ENCODE results near the gene DPRX.

DPRX gene, protein sequence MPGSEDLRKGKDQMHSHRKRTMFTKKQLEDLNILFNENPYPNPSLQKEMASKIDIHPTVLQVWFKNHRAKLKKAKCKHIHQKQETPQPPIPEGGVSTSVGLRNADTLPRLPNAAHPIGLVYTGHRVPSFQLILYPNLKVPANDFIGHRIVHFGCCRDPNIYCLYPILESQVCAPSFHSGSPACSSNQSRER

DNA sequence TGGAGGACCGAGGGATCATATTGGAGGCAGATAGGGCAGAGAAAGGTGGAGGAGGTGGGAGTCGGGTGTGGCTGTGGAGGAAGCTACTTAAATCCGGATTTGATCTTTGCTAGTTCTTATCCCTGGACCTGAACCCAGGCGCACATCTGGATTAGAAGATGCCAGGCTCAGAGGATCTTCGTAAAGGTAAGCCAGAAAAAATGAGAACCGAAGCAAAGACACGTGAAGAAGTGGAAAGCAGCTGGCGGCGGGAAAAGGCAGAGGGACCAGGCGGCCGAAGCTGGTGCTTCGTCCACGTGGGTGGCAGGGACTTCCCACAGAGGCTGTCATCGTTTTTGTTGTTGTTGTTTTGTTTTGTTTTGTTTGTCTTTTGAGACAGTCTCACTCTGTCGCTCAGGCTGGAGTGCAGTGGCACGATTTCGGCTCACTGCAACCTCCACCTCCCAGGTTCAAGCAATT, at the start of gene DPRX:
DPRX (plus strand) TSS at position 51 of the 459 bp plus-strand sequence; CDS start at position 159, 108 bp downstream.
- DNase-seq (ENCODE audit: low spot score), result no peak

DNA sequence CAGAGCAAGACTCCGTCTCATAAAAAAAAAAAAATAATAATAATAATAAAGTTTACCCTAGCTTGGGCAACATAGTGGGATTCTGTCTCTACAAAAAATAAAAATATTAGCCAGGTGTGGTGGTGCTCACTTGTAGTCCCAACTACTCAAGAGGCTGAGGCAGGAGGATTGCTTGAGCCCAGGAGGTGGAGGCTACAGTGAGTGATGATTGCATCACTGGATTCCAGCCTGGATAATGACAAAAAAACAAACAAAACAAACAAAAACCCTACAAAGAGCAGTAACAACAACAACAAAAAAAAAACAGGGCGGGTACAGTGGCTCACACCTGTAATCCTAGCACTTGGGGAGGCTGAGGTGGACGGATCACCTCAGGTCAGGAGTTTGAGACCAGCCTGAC, 48.6 kb upstream of the DPRX start:
- no peak for DNase-seq (ENCODE audit: low spot score)

GRCh38 chr19:53586277-53586691, 45.5 kb upstream of the DPRX start:
- no peak for DNase-seq (ENCODE audit: low spot score)

DNA sequence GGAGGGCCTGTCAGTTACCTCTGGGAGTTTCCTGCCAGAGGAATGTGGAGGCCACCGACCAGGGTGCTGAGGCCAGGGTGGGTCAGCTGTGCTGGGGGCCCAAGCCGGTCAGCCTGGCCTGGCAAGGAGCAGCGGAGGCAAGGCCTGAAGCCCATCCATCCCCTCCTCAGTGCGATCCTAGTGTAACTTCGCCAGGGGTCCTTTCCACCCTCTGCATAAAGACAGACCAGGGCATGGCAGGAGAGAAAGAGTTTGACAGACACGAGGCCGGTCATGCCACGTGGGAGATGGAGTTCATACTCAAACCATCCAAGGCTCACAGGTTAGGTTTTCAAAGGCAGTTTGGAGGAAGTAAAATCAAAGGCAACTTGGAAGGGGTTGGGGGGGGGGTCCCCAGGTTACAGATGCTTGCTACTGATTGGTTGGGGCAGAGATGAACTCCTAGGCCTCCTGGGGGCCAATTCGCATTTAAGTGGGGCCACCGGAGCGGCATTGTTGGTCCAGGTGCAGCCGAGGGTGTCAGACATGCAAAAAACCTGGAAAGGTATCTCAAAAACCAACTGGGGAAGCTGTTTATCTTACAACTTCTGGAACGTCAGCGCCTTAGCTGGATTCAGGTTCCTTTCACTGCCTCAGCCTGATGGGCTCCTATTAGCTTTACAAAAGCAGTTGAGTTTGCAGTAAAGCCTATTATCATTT, 36.8 kb upstream of the DPRX start:
- DNase-seq (ENCODE audit: low spot score), result no peak

GRCh38 chr19:53595510-53595867, 36.3 kb upstream of the DPRX start:
- no peak for DNase-seq (ENCODE audit: low spot score)

GRCh38 chr19:53596056-53596455, 35.7 kb upstream of the DPRX start:
- no peak for DNase-seq (ENCODE audit: low spot score)

DNA sequence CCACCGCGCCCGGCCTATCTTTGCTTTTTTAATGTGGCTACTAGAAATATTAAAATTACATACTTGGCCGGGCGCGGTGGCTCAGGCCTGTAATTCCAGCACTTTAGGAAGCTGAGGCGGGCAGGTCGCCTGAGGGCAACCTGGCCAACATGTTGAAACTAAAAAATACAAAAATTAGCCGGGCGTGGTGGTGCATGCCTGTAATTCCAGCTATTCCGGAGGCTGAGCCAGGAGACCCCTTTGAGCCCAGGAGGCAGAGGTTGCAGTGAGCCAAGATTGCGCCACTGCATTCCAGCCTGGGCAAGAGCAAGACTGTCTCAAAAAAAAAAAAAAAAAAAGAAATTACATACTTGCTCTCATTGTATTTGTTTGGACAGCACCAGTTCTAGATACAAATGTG, 34.8 kb upstream of the DPRX start:
- DNase-seq (ENCODE audit: low spot score), result no peak

GRCh38 chr19:53598361-53598760, 33.4 kb upstream of the DPRX start:
- DNase-seq (ENCODE audit: low spot score), result no peak

DNA sequence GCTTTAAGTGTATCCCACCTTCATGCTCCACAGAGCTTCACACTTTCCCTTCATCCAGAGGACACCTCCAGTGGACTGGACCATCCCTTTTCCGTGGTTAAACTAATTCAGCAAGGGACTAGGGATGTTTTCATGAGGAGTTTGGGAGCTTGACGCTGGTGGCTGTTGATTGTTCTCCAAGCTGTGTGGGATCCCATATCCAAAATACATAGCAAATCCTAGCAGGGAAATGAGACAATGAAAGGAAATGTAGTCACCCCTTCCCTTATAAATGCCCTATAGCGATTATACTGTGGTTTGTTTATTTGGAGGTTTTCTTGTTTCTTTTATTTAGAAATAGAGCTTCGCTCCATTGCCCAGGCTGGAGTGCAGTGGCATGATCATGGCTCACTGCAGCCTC, 31.6 kb upstream of the DPRX start:
- no peak for DNase-seq (ENCODE audit: low spot score)

- DNase-seq (ENCODE audit: low spot score), result no peak
These were observed 25.8 kb upstream of the DPRX start for GRCh38 chr19:53606031-53606430.

GRCh38 chr19:53608381-53608780, 23.4 kb upstream of the DPRX start:
- DNase-seq (ENCODE audit: low spot score), result no peak

- no peak for DNase-seq (ENCODE audit: low spot score)
These were observed 18.9 kb upstream of the DPRX start for GRCh38 chr19:53612762-53613526.

DNA sequence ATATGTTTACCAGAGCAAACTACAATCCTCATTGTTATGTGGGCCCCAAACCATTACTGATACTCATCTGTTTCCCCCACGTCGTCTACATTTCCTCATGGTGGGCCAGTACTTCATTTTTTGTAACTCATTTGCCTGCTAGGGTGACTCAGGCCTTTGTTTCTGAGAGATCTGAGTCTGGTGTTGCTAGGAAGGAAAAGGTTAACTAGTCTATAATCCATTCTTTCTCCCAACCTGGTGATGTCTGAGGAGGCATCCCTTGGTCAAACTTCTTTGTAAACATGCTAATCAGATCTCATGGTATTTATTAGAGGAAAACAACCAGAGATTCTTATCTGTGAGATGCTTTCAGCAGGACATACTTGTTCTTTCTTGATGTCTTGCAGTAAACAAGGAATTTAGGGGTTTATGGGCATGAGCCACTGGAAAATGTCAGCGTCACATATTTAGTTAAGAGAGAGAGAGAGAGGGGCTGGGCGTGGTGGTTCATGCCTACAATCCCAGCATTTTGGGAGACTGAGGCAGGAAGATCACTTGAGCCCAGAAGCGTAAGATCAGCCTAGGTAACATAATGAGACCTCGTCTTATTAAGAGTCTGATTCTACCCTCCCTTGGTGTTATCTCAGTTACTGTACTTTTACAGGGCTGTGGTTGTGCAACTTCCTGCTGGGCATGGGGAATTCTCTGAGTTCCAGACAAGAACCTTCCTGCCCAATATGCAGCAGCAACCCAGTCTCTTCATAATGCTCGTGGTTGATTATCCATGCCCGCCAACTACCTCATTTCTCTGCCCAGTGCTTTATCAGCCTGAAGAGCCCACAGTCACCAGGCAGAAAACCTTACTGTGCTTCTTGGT, 9.7 kb upstream of the DPRX start:
- DNase-seq (ENCODE audit: low spot score), result no peak

DNA sequence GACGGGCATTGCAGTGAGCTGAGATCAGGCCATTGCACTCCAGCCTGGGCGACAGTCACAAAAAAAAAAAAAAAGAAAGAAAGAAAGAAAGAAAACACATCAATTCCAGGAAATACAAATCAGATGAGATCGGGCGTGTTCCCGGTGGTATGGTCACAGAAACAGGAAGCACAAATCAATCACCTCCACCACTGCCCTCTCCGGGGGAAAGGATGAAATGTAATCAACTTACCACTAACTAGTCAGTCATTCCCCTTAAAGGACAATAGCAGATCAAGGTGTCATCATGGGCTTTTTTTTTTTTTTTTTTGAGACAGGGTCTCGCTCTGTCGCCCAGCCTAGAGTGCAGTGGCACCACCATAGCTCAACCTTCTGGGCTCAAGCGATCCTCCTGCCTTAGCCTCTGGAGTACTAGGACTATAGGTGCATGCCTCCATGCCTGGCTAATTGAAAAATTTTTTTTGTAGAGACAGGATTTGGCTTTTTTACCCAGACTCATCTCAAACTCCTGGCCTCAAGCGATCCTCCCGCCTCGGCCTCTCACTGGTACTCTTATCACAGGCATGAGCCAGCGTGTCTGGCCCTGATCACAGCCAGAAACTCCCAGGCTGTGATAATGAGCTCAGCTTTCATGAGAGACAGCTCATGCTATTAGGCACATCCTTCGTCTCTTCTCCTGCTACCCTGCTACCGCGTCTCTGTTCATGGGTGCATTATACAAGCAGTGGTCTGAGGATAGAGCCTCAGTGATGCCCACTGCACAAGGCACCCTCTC, 6.8 kb upstream of the DPRX start:
- no peak for DNase-seq (ENCODE audit: low spot score)

DNA sequence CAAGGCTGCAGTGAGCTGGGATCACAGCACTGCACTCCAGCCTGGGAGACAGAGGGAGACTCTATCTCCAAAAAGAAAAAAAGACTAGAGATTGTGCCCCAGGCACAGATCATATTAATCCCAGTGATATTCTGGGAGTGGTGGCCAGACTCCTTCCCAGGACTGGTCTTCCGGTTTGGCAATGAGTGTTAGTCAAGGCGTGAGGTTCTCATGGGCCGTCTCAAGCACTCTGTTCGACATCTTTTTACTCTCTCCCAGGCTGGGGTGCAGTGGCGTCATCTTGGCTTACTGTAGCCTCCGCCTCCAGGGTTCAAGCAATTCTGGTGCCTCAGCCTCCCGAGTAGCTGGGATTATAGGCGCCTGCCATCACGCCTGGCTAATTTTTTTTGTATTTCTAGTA, 5.3 kb upstream of the DPRX start:
- DNase-seq (ENCODE audit: low spot score), result no peak

DNA sequence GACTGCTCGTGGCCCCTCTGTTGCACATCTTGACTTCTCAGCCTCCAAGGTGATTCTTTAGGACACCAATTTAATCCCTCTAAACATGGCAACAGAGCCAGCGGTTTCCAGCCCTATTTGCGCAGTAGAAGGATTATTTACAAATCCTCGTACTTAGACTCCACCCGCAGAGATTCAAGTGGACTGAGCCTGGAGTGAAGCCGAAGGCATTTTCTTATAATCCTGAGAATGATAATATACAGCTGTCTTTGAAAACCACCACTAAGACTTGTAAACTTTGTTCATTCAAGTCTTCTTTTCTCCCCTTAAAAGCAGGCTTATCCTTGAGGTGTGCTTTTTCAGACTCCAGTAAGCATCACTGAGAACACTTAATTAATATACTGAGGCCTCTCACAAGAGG, 4.8 kb upstream of the DPRX start:
- DNase-seq (ENCODE audit: low spot score), result no peak

GRCh38 chr19:53634768-53635167, 3.0 kb downstream of the DPRX start:
- no peak for DNase-seq (ENCODE audit: low spot score)

DNA sequence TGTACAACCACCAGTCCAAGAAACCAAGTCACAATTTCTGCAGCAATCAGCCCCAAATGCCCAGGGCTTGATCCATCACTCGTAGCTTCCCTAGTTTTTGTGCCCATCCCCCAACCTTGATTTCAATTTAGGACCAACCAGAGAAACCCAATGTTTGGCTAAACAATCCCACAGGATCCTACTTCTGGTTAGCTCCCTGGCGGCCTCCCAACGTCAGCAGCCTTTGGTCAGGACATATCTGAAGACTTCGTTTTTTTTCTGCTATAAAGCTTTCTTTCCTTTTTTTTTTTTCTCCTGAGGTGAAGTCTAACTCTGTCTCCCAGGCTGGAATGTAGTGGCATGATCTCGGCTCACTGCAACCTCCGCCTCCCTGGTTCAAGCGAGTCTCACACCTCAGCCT, 7.7 kb downstream of the DPRX start:
- no peak for DNase-seq (ENCODE audit: low spot score)

- no peak for DNase-seq (ENCODE audit: low spot score)
These were observed 10.7 kb downstream of the DPRX start for GRCh38 chr19:53642381-53643099.

DNA sequence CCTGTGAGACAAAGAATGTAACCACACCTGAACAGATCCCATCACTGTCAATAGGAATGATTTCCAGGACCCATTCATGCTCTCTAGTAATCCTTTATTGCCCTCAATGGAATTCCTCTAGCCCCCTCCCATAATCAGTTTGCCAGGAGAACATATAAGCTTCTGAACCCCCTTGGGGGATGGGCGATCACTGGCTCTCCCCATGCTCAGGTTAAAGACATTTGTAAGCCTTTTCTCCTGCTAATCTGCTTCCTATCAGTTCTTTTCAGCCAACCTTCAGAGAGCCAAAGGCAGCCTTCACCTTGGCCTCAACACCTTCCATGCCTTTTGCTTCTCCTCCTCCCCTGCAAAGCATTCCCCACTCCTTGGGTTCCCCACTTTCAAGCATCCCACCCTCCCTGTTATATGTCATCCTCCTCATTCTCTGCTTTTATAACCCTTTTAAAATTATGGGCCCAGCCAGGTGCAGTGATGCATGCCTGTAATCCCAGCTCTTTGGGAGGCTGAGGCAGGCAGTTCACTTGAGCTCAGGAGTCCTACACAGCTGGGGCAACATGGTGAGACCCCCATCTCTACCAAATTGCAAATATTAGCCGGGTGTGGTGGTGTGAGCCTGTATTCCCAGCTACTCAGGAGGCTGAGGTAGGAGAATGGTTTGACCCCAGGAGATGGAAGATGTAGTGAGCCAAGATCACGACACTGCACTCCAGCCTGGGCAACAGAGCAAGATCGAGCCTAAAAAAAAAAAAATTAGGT, 12.4 kb downstream of the DPRX start:
- no peak for DNase-seq (ENCODE audit: low spot score)

Measured in RKO (cell line).